Vagina (tissue), 2 donors: Measurements from ENCODE around the gene EML4.

Experiments
- POLR2A ChIP-seq, 2 donors: fragments of 450-650 bp; IDR thresholded peaks; one replicate each; pipeline ENCODE4 v1.6.1; 2017; ENCODE audit warnings: antibody characterized with exemption in 2 of 2, mild to moderate bottlenecking in 2 of 2, moderate library complexity in 2 of 2
- TF ChIP-seq, protein P1 (sequence below), 3 experiments: fragments of 450-650 bp in 2 of 3; fragments of 200-600 bp in 1 of 3; sonication (generic) in 1 of 3; IDR thresholded peaks; one replicate each; pipeline ENCODE4 v1.5.1; 2017 to 2019; ENCODE audit warnings: antibody characterized with exemption in 3 of 3, mild to moderate bottlenecking in 2 of 3, moderate library complexity in 2 of 3

DNA sequence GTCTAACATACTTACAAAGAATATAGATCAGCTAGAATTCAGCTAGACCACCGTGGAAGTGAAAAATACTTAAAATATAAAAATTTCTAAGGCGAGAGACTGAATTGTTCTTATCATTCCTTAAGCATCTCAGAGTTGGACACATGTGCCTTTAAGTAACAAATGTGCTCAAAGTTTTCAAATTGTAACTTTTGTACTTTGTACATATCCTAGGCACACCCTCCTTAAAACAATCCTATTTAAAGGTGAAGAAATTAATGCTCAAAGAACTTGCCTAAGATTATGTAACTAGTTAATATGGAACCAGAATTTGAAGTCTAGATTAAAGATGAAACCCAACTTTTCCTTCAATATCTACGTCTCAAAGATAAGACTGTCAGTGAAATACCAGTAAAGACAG lies 74.1 kb downstream of the EML4 start:
- TF ChIP-seq, protein P1, sequence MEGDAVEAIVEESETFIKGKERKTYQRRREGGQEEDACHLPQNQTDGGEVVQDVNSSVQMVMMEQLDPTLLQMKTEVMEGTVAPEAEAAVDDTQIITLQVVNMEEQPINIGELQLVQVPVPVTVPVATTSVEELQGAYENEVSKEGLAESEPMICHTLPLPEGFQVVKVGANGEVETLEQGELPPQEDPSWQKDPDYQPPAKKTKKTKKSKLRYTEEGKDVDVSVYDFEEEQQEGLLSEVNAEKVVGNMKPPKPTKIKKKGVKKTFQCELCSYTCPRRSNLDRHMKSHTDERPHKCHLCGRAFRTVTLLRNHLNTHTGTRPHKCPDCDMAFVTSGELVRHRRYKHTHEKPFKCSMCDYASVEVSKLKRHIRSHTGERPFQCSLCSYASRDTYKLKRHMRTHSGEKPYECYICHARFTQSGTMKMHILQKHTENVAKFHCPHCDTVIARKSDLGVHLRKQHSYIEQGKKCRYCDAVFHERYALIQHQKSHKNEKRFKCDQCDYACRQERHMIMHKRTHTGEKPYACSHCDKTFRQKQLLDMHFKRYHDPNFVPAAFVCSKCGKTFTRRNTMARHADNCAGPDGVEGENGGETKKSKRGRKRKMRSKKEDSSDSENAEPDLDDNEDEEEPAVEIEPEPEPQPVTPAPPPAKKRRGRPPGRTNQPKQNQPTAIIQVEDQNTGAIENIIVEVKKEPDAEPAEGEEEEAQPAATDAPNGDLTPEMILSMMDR (IDR thresholded peaks at IDR 0.05) = no peak
- TF ChIP-seq POLR2A (IDR thresholded peaks at IDR 0.05) = no peak
